H9 (cell line): ENCODE results near the gene PEX5. TPM values are rescaled to one million over a fixed set of nuclear protein-coding genes. Genes with fewer than 3 reads are reported as not detected.

Experiments used
- DNase-seq: peaks from one replicate; pipeline ENCODE4 v3.0.0-alpha.2; 2017
- H2AFZ ChIP-seq: one replicate; pipeline ENCODE4 v1.6.1; 2013; ENCODE audit warnings: mild to moderate bottlenecking, low read length, control low read depth, moderate library complexity
- H2AK5ac ChIP-seq: 2 replicates; pipeline ENCODE4 v1.6.1; 2013; ENCODE audit warnings: low read length, control low read depth, mixed read lengths; ENCODE audit not compliant: insufficient read length
- H2BK120ac ChIP-seq: one replicate; pipeline ENCODE4 v1.6.1; 2013; ENCODE audit warnings: low read depth, mild to moderate bottlenecking, low read length, control low read depth, inconsistent platforms; ENCODE audit not compliant: poor library complexity, severe bottlenecking
- H2BK12ac ChIP-seq: 2 replicates; pipeline ENCODE4 v1.6.1; 2013; ENCODE audit warnings: low read length, control low read depth, mixed read lengths, low read depth; ENCODE audit not compliant: insufficient read length
- H2BK15ac ChIP-seq: 2 replicates; pipeline ENCODE4 v1.6.1; 2013; ENCODE audit warnings: low read depth, low read length, control low read depth
- H2BK20ac ChIP-seq: one replicate; pipeline ENCODE4 v1.6.1; 2013; ENCODE audit warnings: low read depth, mild to moderate bottlenecking, low read length, control low read depth, inconsistent platforms; ENCODE audit not compliant: poor library complexity, severe bottlenecking
- H2BK5ac ChIP-seq: 2 replicates; pipeline ENCODE4 v1.6.1; 2013; ENCODE audit warnings: low read length, control low read depth, mixed read lengths; ENCODE audit not compliant: insufficient read length
- H3K14ac ChIP-seq: 2 replicates; pipeline ENCODE4 v1.6.1; 2013; ENCODE audit warnings: low read length, control low read depth; ENCODE audit not compliant: insufficient read depth
- H3K18ac ChIP-seq: 2 replicates; pipeline ENCODE4 v1.6.1; 2013; ENCODE audit warnings: low read depth, mild to moderate bottlenecking, mixed read lengths, low read length, control low read depth; ENCODE audit not compliant: insufficient read length
- H3K23ac ChIP-seq: 2 replicates; pipeline ENCODE4 v1.6.1; 2013; ENCODE audit warnings: low read length, control low read depth, mixed read lengths, low read depth; ENCODE audit not compliant: insufficient read length
- H3K23me2 ChIP-seq: 2 replicates; pipeline ENCODE4 v1.6.1; 2013; ENCODE audit warnings: low read depth, mild to moderate bottlenecking, mixed read lengths, low read length, control low read depth; ENCODE audit not compliant: insufficient read length, poor library complexity, severe bottlenecking
- H3K27ac ChIP-seq: 2 replicates; pipeline ENCODE4 v1.5.1; 2013; ENCODE audit warnings: low read length, control low read depth, mixed read lengths, low read depth; ENCODE audit not compliant: insufficient read length
- H3K27me3 ChIP-seq: 2 replicates; pipeline ENCODE4 v1.6.1; 2013; ENCODE audit warnings: low read length, control low read depth, inconsistent platforms; ENCODE audit not compliant: insufficient read depth
- H3K4ac ChIP-seq: 2 replicates; pipeline ENCODE4 v1.6.1; 2013; ENCODE audit warnings: low read depth, mild to moderate bottlenecking, control low read depth, inconsistent platforms, low read length, moderate library complexity
- H3K4me1 ChIP-seq: 2 replicates; pipeline ENCODE4 v1.6.1; 2013; ENCODE audit warnings: low read length, control low read depth, inconsistent platforms; ENCODE audit not compliant: insufficient read depth
- H3K4me2 ChIP-seq: 2 replicates; pipeline ENCODE4 v1.6.1; 2013; ENCODE audit warnings: low read length, control low read depth, mixed read lengths; ENCODE audit not compliant: insufficient read length, insufficient read depth
- H3K56ac ChIP-seq: 2 replicates; pipeline ENCODE4 v1.6.1; 2013; ENCODE audit warnings: low read depth, mild to moderate bottlenecking, mixed read lengths, low read length, control low read depth; ENCODE audit not compliant: insufficient read length
- H3K79me1 ChIP-seq: 2 replicates; pipeline ENCODE4 v1.6.1; 2013; ENCODE audit warnings: low read depth, mild to moderate bottlenecking, moderate library complexity, low read length, control low read depth, inconsistent platforms; ENCODE audit not compliant: insufficient read depth, poor library complexity, severe bottlenecking
- H3K79me2 ChIP-seq: 2 replicates; pipeline ENCODE4 v1.6.1; 2013; ENCODE audit warnings: low read length, control low read depth, inconsistent platforms; ENCODE audit not compliant: insufficient read depth
- H3K9ac ChIP-seq: 2 replicates; pipeline ENCODE4 v1.6.1; 2013; ENCODE audit warnings: low read length, control low read depth, mixed read lengths; ENCODE audit not compliant: insufficient read length; ENCODE audit errors: extremely low read depth
- H3K9me3 ChIP-seq: one replicate; pipeline ENCODE4 v1.6.1; 2013; ENCODE audit warnings: low read depth, low read length, inconsistent platforms; ENCODE audit not compliant: control insufficient read depth
- H3T11ph ChIP-seq: one replicate; pipeline ENCODE4 v1.6.1; 2013; ENCODE audit warnings: mild to moderate bottlenecking, low read length, control low read depth, inconsistent platforms
- H4K20me1 ChIP-seq: one replicate; pipeline ENCODE4 v1.6.1; 2013; ENCODE audit not compliant: control insufficient read depth, insufficient read length, insufficient read depth
- H4K5ac ChIP-seq: 2 replicates; pipeline ENCODE4 v1.6.1; 2013; ENCODE audit warnings: low read depth, mild to moderate bottlenecking, mixed read lengths, low read length, control low read depth; ENCODE audit not compliant: insufficient read length
- H4K8ac ChIP-seq: replicated peaks from 2 replicates; pipeline ENCODE4 v1.6.1; 2013; ENCODE audit warnings: low read length, control low read depth, mixed read lengths, low read depth; ENCODE audit not compliant: insufficient read length
- H4K91ac ChIP-seq: 2 replicates; pipeline ENCODE4 v1.6.1; 2013; ENCODE audit warnings: low read depth, mild to moderate bottlenecking, moderate library complexity, mixed read lengths, low read length, control low read depth; ENCODE audit not compliant: insufficient read length
- H3K27ac Mint-ChIP-seq, 3 experiments: 2 replicates in 2 of 3; 3 replicates in 1 of 3; pipeline ENCODE4 v1.8.0; 2020 to 2021; ENCODE audit warnings: mixed read lengths in 3 of 3, mild to moderate bottlenecking in 1 of 3, moderate library complexity in 1 of 3
- H3K27me3 Mint-ChIP-seq: 2 replicates; pipeline ENCODE4 v1.8.0; 2021; ENCODE audit warnings: low read depth, mild to moderate bottlenecking, moderate library complexity, mixed read lengths
- H3K36me3 Mint-ChIP-seq, 3 experiments: 2 replicates in 2 of 3; 3 replicates in 1 of 3; pipeline ENCODE4 v1.8.0; 2020 to 2021; ENCODE audit warnings: low read depth in 3 of 3, mixed read lengths in 3 of 3; ENCODE audit not compliant: insufficient read depth in 1 of 3
- H3K4me1 Mint-ChIP-seq, 2 experiments: 2 replicates each; pipeline ENCODE4 v1.8.0; 2020; ENCODE audit warnings: mixed read lengths in 2 of 2
- H3K4me3 Mint-ChIP-seq, 2 experiments: 2 replicates in 1 of 2; 3 replicates in 1 of 2; pipeline ENCODE4 v1.8.0; 2020 to 2021; ENCODE audit warnings: mild to moderate bottlenecking in 2 of 2, mixed read lengths in 2 of 2, moderate library complexity in 1 of 2
- H3K9me3 Mint-ChIP-seq, 2 experiments: 2 replicates in 1 of 2; 3 replicates in 1 of 2; pipeline ENCODE4 v1.8.0; 2020; ENCODE audit warnings: mild to moderate bottlenecking in 2 of 2, mixed read lengths in 2 of 2, moderate library complexity in 1 of 2
- CTCF ChIP-seq: fragments of 200-600 bp; sonication (generic); conservative IDR thresholded peaks from 3 replicates; pipeline ENCODE4 v1.8.0; 2021; ENCODE audit warnings: antibody characterized with exemption, mild to moderate bottlenecking
- total RNA-seq: library from RNA; stranded (reverse); gene quantifications from 2 replicates; pipeline ENCODE4 v1.2.1, GENCODE V29; 2021

Gene PEX5
- total RNA-seq, 1 experiment from 2014 or later = 40.5 TPM

- H3K9me3 ChIP-seq = peaks cover 67% of the 10 kb centered on the region
Observed at GRCh38 chr12:7169951-7170350, 19.5 kb upstream of the PEX5 start.

More at GRCh38 chr12:7169951-7170350, 19.5 kb upstream of the PEX5 start:
- no peaks in the 10 kb centered on the region for H3K23me2 ChIP-seq
- no peak overlapping the region for H4K5ac ChIP-seq
- H3K56ac ChIP-seq = no peak overlapping the region
- no peak overlapping the region for H4K91ac ChIP-seq
- H2AFZ ChIP-seq = no peak overlapping the region
- peaks cover 85 to 90% of the 10 kb centered on the region in 2 experiments for H3K9me3 Mint-ChIP-seq
- H3K4me3 Mint-ChIP-seq = no peak overlapping the region
- H3K79me2 ChIP-seq = no peaks in the 10 kb centered on the region
- H3K27me3 ChIP-seq = no peaks in the 10 kb centered on the region
- H3K79me1 ChIP-seq = no peaks in the 10 kb centered on the region
- H2BK120ac ChIP-seq = no peak overlapping the region
- H2BK5ac ChIP-seq = no peak overlapping the region
- no peak for TF ChIP-seq CTCF
- H4K20me1 ChIP-seq = no peaks in the 10 kb centered on the region
- no peak overlapping the region for H2AK5ac ChIP-seq
- no peak overlapping the region for H3K14ac ChIP-seq
- H3K27me3 Mint-ChIP-seq = peaks cover 13% of the 10 kb centered on the region
- H3K18ac ChIP-seq = no peak overlapping the region
- no peak overlapping the region for H3K9ac ChIP-seq
- no peak overlapping the region for H2BK12ac ChIP-seq
- H3K23ac ChIP-seq = no peak overlapping the region
- no peaks in the 10 kb centered on the region for H3K4me1 Mint-ChIP-seq
- no peak overlapping the region for H3K27ac Mint-ChIP-seq
- no peak overlapping the region for H3K4ac ChIP-seq
- H3K4me2 ChIP-seq = no peak overlapping the region
- no peak overlapping the region for H4K8ac ChIP-seq
- no peak overlapping the region for H3K27ac ChIP-seq
- peaks cover 10 to 33% (median 23%) of the 10 kb centered on the region in 3 experiments; a peak in 6 of 7 replicates for H3K36me3 Mint-ChIP-seq
- no peak overlapping the region for H2BK15ac ChIP-seq
- no peak overlapping the region for H3T11ph ChIP-seq
- no peak overlapping the region for H2BK20ac ChIP-seq
- no peak for DNase-seq
- no peaks in the 10 kb centered on the region for H3K4me1 ChIP-seq
